GM23338 (cell line): ENCODE data around the gene PKD2L2. TPM values are rescaled to one million over a fixed set of nuclear protein-coding genes. Genes with fewer than 3 reads are reported as not detected.

Experiments
- ATAC-seq: fragments of 200-7000 bp; cut with Tn5 transposase; 3 replicates; pipeline ENCODE4 v1.9.1; 2020
- DNase-seq: peaks from one replicate; pipeline ENCODE4 v3.0.0-alpha.2; 2015; ENCODE audit warnings: low spot score
- H2AFZ ChIP-seq: fragments of 200-600 bp; sonication (generic); 2 replicates; pipeline ENCODE4 v1.8.0; 2016; ENCODE audit warnings: antibody characterized with exemption, mild to moderate bottlenecking, moderate library complexity
- H3F3A ChIP-seq: fragments of 200-600 bp; sonication (generic); replicated peaks from 2 replicates; pipeline ENCODE4 v1.8.0; 2017; ENCODE audit warnings: antibody characterized with exemption, mixed run types, low read depth
- H3K27ac ChIP-seq: fragments of 200-600 bp; sonication (generic); 2 replicates; pipeline ENCODE4 v1.6.1; 2016; ENCODE audit warnings: low read depth
- H3K27me3 ChIP-seq: fragments of 200-600 bp; sonication (generic); 2 replicates; pipeline ENCODE4 v1.8.0; 2016; ENCODE audit warnings: mild to moderate bottlenecking, mixed run types, moderate library complexity; ENCODE audit not compliant: insufficient read depth
- H3K36me3 ChIP-seq: fragments of 200-600 bp; sonication (generic); 2 replicates; pipeline ENCODE4 v1.8.0; 2016; ENCODE audit warnings: mild to moderate bottlenecking; ENCODE audit not compliant: insufficient read depth
- H3K4me1 ChIP-seq: fragments of 200-600 bp; sonication (generic); 2 replicates; pipeline ENCODE4 v1.8.0; 2016; ENCODE audit warnings: mild to moderate bottlenecking, moderate library complexity; ENCODE audit not compliant: insufficient read depth
- H3K4me2 ChIP-seq: fragments of 200-600 bp; sonication (generic); 2 replicates; pipeline ENCODE4 v1.7.1; 2017; ENCODE audit warnings: mixed run types
- H3K4me3 ChIP-seq: fragments of 200-600 bp; sonication (generic); 2 replicates; pipeline ENCODE4 v1.6.1; 2016; ENCODE audit warnings: mixed run types
- H3K79me2 ChIP-seq: fragments of 200-600 bp; sonication (generic); replicated peaks from 2 replicates; pipeline ENCODE4 v1.8.0; 2017; ENCODE audit warnings: mild to moderate bottlenecking; ENCODE audit not compliant: insufficient read depth
- H3K9me2 ChIP-seq: fragments of 200-600 bp; sonication (generic); 2 replicates; pipeline ENCODE4 v1.8.0; 2017; ENCODE audit not compliant: insufficient read depth
- H4K20me1 ChIP-seq: fragments of 200-600 bp; sonication (generic); replicated peaks from 2 replicates; pipeline ENCODE4 v1.8.0; 2017; ENCODE audit warnings: mild to moderate bottlenecking; ENCODE audit not compliant: insufficient read depth
- H3K27ac Mint-ChIP-seq: 2 replicates; pipeline ENCODE4 v1.8.0; 2020; ENCODE audit warnings: inconsistent platforms, mild to moderate bottlenecking, moderate library complexity, mixed read lengths
- H3K27me3 Mint-ChIP-seq: 3 replicates; pipeline ENCODE4 v1.8.0; 2022; ENCODE audit warnings: low read depth, mild to moderate bottlenecking, moderate library complexity, mixed read lengths, inconsistent platforms; ENCODE audit not compliant: insufficient read depth, poor library complexity
- H3K36me3 Mint-ChIP-seq: 3 replicates; pipeline ENCODE4 v1.8.0; 2021; ENCODE audit warnings: low read depth, mild to moderate bottlenecking, inconsistent platforms, moderate library complexity, mixed read lengths
- H3K4me1 Mint-ChIP-seq: 3 replicates; pipeline ENCODE4 v1.8.0; 2020; ENCODE audit warnings: mild to moderate bottlenecking, inconsistent platforms, mixed read lengths
- H3K4me3 Mint-ChIP-seq: 3 replicates; pipeline ENCODE4 v1.8.0; 2021; ENCODE audit warnings: moderate library complexity, mild to moderate bottlenecking, inconsistent platforms, mixed read lengths
- H3K9me3 Mint-ChIP-seq: 3 replicates; pipeline ENCODE4 v1.8.0; 2020; ENCODE audit warnings: moderate library complexity, mild to moderate bottlenecking, inconsistent platforms, mixed read lengths
- CREB1 ChIP-seq: fragments of 250-450 bp; sonication (Bioruptor Pico); IDR thresholded peaks from 2 replicates; pipeline ENCODE4 v1.5.0; 2020; ENCODE audit warnings: low read depth, mild to moderate bottlenecking, moderate library complexity
- CTCF ChIP-seq, 2 experiments: fragments of 200-600 bp in 1 of 2; sonication (generic) in 1 of 2; conservative IDR thresholded peaks; 2 replicates each; pipeline versions ENCODE4 v1.5.1 to v1.6.1; 2016 to 2017; ENCODE audit warnings: antibody characterized with exemption in 2 of 2, low read depth in 2 of 2, mild to moderate bottlenecking in 2 of 2, moderate library complexity in 1 of 2
- ETS1 ChIP-seq: IDR thresholded peaks from 2 replicates; pipeline ENCODE4 v1.6.1; 2016; ENCODE audit warnings: antibody characterized with exemption
- EZH2 ChIP-seq: fragments of 200-600 bp; sonication (generic); IDR thresholded peaks from one replicate; pipeline ENCODE4 v1.8.0; 2017; ENCODE audit warnings: antibody characterized with exemption, mild to moderate bottlenecking, low read depth; ENCODE audit not compliant: unreplicated experiment
- EZH2phosphoT487 ChIP-seq: fragments of 200-600 bp; sonication (generic); IDR thresholded peaks from one replicate; pipeline ENCODE4 v1.8.1; 2018; ENCODE audit warnings: antibody characterized with exemption; ENCODE audit not compliant: unreplicated experiment
- JUNB ChIP-seq: IDR thresholded peaks from one replicate; pipeline ENCODE4 v1.6.1; 2016; ENCODE audit warnings: antibody characterized with exemption; ENCODE audit not compliant: unreplicated experiment
- NANOG ChIP-seq: IDR thresholded peaks from 2 replicates; pipeline ENCODE4 v1.6.1; 2016; ENCODE audit warnings: antibody characterized with exemption, borderline replicate concordance
- POLR2AphosphoS5 ChIP-seq: IDR thresholded peaks from 2 replicates; pipeline ENCODE4 v1.6.1; 2016; ENCODE audit warnings: antibody characterized with exemption, low read depth
- REST ChIP-seq: IDR thresholded peaks from one replicate; pipeline ENCODE4 v1.6.1; 2018; ENCODE audit warnings: antibody characterized with exemption; ENCODE audit not compliant: unreplicated experiment
- STAT1 ChIP-seq: IDR thresholded peaks from one replicate; pipeline ENCODE4 v1.6.1; 2016; ENCODE audit warnings: antibody characterized with exemption; ENCODE audit not compliant: unreplicated experiment
- ZNF114 ChIP-seq: fragments of 250-450 bp; sonication (Bioruptor Pico); IDR thresholded peaks from 2 replicates; pipeline ENCODE4 v1.5.0; 2020; ENCODE audit warnings: mild to moderate bottlenecking, moderate library complexity
- ZNF331 ChIP-seq: fragments of 250-450 bp; sonication (Bioruptor Pico); IDR thresholded peaks from 2 replicates; pipeline ENCODE4 v1.5.0; 2020; ENCODE audit warnings: low read depth, mild to moderate bottlenecking, moderate library complexity
- ZNF462 ChIP-seq: fragments of 250-450 bp; sonication (Bioruptor Pico); IDR thresholded peaks from 2 replicates; pipeline ENCODE4 v1.5.0; 2020; ENCODE audit warnings: mild to moderate bottlenecking, moderate library complexity
- polyA plus RNA-seq: library from polyadenylated mRNA; unstranded; fragments of >200 nt; fragmentation: Nextera tagmentation; extraction: Ambion mirVana; gene quantifications from 2 replicates; pipeline ENCODE4 v1.2.1, GENCODE V29; 2016
- total RNA-seq: library from RNA; depleted of rRNA; stranded (reverse); fragments of >200 nt; shearing (Covaris generic); gene quantifications from 2 replicates; pipeline ENCODE4 v1.2.3, GENCODE V29; 2014

PKD2L2 gene
- total and polyA plus RNA-seq, 2 experiments from 2014 or later = 0.16 TPM; not detected in 1

- no peaks in the 10 kb centered on the region for H3K27me3 Mint-ChIP-seq
- Histone ChIP-seq H3K27ac (0 out of 2 replicates have a peak overlapping the region, but pooled peaks have one; percentile 24), H2AFZ (no peak overlapping the region), H3F3A (no peaks in the 10 kb centered on the region; the same call in 1 of the 2 replicates), H3K4me1 (no peaks in the 10 kb centered on the region), H3K4me2 (no peak overlapping the region), H3K79me2 (no peaks in the 10 kb centered on the region), H3K36me3 (no peaks in the 10 kb centered on the region), H3K4me3 (no peak overlapping the region), H3K9me2 (no peaks in the 10 kb centered on the region), H4K20me1 (peaks cover 6% of the 10 kb centered on the region; the same call in 1 of the 2 replicates), H3K27me3 (no peaks in the 10 kb centered on the region)
- no peak overlapping the region for H3K4me3 Mint-ChIP-seq
- TF ChIP-seq ZNF462 (CRISPR knock-in tag) = no peak
- TF ChIP-seq CTCF (conservative IDR thresholded peaks at IDR 0.05; ENCODE audit: low read depth in 2 of 2) = no peak
- TF ChIP-seq ZNF114 (CRISPR knock-in tag) = no peak
- no peak for TF ChIP-seq STAT1
- no peak for TF ChIP-seq ZNF331 (CRISPR knock-in tag)
- TF ChIP-seq ETS1 = no peak
- no peak for TF ChIP-seq EZH2phosphoT487
- TF ChIP-seq REST = no peak
- TF ChIP-seq POLR2AphosphoS5 = no peak
- TF ChIP-seq EZH2 = no peak
- no peak for TF ChIP-seq CREB1 (CRISPR knock-in tag)
- TF ChIP-seq JUNB = no peak
- no peak for TF ChIP-seq NANOG
- H3K9me3 Mint-ChIP-seq = no peaks in the 10 kb centered on the region
- no peaks in the 10 kb centered on the region for H3K4me1 Mint-ChIP-seq
- ATAC-seq (no peak), DNase-seq (no peak)
- peaks cover 13% of the 10 kb centered on the region for H3K36me3 Mint-ChIP-seq
- no peak overlapping the region for H3K27ac Mint-ChIP-seq
Measured at GRCh38 chr5:137960819-137961218, 71.6 kb downstream of the PKD2L2 start.
